ENCODE data around the gene TOP3B.

DNA sequence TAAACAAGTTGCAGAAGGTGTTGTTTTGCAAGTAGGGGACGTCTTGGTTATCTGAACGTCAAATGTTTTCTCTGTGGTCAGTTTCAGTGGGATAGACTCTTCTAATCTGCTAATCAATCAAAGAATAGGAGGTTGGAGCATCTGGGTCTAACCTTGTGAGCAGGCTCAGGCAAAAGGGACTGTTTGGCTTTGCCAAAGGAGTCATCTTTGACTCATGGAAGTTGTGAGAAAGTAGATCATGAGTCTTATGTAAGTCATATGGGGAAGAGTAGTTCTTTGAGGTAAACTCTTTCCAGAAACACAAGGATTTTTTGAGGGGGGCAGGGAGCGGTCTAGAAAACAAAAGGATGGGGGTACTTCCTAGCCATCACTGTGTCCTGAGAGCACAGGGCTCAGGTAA is 27.1 kb upstream of the TOP3B start:
- TF ChIP-seq, protein P1, sequence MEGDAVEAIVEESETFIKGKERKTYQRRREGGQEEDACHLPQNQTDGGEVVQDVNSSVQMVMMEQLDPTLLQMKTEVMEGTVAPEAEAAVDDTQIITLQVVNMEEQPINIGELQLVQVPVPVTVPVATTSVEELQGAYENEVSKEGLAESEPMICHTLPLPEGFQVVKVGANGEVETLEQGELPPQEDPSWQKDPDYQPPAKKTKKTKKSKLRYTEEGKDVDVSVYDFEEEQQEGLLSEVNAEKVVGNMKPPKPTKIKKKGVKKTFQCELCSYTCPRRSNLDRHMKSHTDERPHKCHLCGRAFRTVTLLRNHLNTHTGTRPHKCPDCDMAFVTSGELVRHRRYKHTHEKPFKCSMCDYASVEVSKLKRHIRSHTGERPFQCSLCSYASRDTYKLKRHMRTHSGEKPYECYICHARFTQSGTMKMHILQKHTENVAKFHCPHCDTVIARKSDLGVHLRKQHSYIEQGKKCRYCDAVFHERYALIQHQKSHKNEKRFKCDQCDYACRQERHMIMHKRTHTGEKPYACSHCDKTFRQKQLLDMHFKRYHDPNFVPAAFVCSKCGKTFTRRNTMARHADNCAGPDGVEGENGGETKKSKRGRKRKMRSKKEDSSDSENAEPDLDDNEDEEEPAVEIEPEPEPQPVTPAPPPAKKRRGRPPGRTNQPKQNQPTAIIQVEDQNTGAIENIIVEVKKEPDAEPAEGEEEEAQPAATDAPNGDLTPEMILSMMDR (conservative IDR thresholded peaks at IDR 0.05; ENCODE audit: low read depth in 2 of 2): no peak
- TF ChIP-seq EZH2 (IDR thresholded peaks at IDR 0.05; ENCODE audit: low read depth, unreplicated experiment) (no peak), POLR2AphosphoS5 (IDR thresholded peaks at IDR 0.05; ENCODE audit: low read depth) (no peak), EZH2phosphoT487 (IDR thresholded peaks at IDR 0.05; ENCODE audit: unreplicated experiment) (no peak), CREB1 (CRISPR knock-in tag; IDR thresholded peaks at IDR 0.05; ENCODE audit: low read depth) (no peak), JUNB (IDR thresholded peaks at IDR 0.05; ENCODE audit: unreplicated experiment) (no peak), NANOG (IDR thresholded peaks at IDR 0.05; ENCODE audit: borderline replicate concordance) (no peak), ZNF331 (CRISPR knock-in tag; IDR thresholded peaks at IDR 0.05; ENCODE audit: low read depth) (no peak), STAT1 (IDR thresholded peaks at IDR 0.05; ENCODE audit: unreplicated experiment) (no peak), ZNF114 (CRISPR knock-in tag; IDR thresholded peaks at IDR 0.05) (no peak)
- TF ChIP-seq, protein P2, sequence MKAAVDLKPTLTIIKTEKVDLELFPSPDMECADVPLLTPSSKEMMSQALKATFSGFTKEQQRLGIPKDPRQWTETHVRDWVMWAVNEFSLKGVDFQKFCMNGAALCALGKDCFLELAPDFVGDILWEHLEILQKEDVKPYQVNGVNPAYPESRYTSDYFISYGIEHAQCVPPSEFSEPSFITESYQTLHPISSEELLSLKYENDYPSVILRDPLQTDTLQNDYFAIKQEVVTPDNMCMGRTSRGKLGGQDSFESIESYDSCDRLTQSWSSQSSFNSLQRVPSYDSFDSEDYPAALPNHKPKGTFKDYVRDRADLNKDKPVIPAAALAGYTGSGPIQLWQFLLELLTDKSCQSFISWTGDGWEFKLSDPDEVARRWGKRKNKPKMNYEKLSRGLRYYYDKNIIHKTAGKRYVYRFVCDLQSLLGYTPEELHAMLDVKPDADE (IDR thresholded peaks at IDR 0.05): no peak
- TF ChIP-seq, protein P3, sequence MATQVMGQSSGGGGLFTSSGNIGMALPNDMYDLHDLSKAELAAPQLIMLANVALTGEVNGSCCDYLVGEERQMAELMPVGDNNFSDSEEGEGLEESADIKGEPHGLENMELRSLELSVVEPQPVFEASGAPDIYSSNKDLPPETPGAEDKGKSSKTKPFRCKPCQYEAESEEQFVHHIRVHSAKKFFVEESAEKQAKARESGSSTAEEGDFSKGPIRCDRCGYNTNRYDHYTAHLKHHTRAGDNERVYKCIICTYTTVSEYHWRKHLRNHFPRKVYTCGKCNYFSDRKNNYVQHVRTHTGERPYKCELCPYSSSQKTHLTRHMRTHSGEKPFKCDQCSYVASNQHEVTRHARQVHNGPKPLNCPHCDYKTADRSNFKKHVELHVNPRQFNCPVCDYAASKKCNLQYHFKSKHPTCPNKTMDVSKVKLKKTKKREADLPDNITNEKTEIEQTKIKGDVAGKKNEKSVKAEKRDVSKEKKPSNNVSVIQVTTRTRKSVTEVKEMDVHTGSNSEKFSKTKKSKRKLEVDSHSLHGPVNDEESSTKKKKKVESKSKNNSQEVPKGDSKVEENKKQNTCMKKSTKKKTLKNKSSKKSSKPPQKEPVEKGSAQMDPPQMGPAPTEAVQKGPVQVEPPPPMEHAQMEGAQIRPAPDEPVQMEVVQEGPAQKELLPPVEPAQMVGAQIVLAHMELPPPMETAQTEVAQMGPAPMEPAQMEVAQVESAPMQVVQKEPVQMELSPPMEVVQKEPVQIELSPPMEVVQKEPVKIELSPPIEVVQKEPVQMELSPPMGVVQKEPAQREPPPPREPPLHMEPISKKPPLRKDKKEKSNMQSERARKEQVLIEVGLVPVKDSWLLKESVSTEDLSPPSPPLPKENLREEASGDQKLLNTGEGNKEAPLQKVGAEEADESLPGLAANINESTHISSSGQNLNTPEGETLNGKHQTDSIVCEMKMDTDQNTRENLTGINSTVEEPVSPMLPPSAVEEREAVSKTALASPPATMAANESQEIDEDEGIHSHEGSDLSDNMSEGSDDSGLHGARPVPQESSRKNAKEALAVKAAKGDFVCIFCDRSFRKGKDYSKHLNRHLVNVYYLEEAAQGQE (IDR thresholded peaks at IDR 0.05; ENCODE audit: unreplicated experiment): no peak

All from GM23338 (cell line).